Epithelial cell of esophagus (primary cell): Measurements from ENCODE around the gene MACROD1.

Experiments
- DNase-seq: peaks from one replicate; pipeline ENCODE4 v3.0.0; 2010; ENCODE audit warnings: low read depth
- H3K4me3 ChIP-seq: 2 replicates; pipeline ENCODE4 v1.5.1; 2011; ENCODE audit warnings: mild to moderate bottlenecking, low read length, control low read depth
- CTCF ChIP-seq: IDR thresholded peaks from 2 replicates; pipeline ENCODE4 v1.5.1; 2011; ENCODE audit warnings: low read depth, mild to moderate bottlenecking, low read length, control low read depth, inconsistent platforms; ENCODE audit not compliant: insufficient read depth; ENCODE audit errors: missing control alignments

The MACROD1 gene

GRCh38 chr11:64006398-64006797, 159.5 kb downstream of the MACROD1 start:
- TF ChIP-seq CTCF, result no peak
- no peak overlapping the region for H3K4me3 ChIP-seq
- no peak for DNase-seq

- no peak for TF ChIP-seq CTCF
- no peak overlapping the region for H3K4me3 ChIP-seq
- DNase-seq, result no peak
Measured at GRCh38 chr11:64005691-64006090, 160.2 kb downstream of the MACROD1 start.

- H3K4me3 ChIP-seq, result no peak overlapping the region
- TF ChIP-seq CTCF, result no peak
- no peak for DNase-seq
Measured at GRCh38 chr11:64004590-64004984, 161.3 kb downstream of the MACROD1 start.

- H3K4me3 ChIP-seq, result no peak overlapping the region
- no peak for DNase-seq
- no peak for TF ChIP-seq CTCF
Measured at GRCh38 chr11:64003807-64004589, 161.9 kb downstream of the MACROD1 start.

- TF ChIP-seq CTCF, result no peak
- H3K4me3 ChIP-seq, result no peak overlapping the region
- no peak for DNase-seq
Measured at GRCh38 chr11:64001484-64002420, 164.2 kb downstream of the MACROD1 start.

GRCh38 chr11:64000740-64001483, 165.0 kb downstream of the MACROD1 start:
- no peak overlapping the region for H3K4me3 ChIP-seq
- no peak for DNase-seq
- no peak for TF ChIP-seq CTCF
